GM19035 (cell line): ENCODE data around the gene ABCE1.

Experiments
- ATAC-seq: cut with Tn5 transposase; IDR thresholded peaks from one replicate; pipeline ENCODE4 v1.9.1; 2021; ENCODE audit not compliant: unreplicated experiment

ABCE1 gene

DNA sequence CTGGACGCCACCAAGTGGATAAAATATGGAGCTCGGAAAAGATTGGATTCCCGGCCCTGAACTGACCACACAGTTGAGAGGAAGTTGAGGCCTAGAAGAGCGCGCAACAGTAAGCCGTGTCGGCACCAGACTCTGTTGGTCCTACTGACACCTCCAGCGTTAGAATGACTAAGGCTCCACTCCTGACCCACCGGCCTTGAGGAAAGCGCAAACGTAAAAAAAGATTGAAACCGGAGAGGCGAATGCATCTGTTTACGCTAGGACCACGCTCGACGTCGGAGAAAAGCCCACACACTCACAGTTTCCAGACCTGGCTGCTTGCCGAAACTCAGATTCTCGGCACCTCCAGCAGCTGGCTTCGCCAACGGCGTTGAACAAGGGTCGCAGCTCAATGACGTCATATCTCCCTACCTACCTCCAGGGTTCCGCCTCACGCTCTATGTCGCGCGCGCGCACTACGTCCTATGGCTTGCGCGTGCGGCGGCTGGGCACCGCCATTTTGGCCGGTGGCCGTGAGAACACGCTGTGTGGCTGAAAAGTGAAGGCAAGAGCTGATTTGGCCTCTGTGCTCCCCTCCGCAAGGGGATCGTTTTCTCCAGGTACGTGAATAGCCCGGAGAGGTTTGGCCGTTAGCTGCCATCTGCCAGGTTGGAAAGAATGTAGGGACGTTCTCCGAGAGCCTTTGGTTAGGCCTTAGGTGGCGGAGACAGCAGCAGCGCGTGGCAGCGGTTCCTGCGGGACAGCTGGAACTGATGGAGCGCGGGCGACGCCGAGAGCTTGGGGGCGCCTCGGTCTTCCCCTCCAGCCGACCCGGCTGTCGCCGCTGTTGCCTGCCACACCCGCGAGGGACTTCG, at the start of gene ABCE1, which contains the start of gene ANAPC10:
Gene ABCE1, plus strand, starts transcription at position 491 of the 854 bp plus-strand sequence. CDS start 6,102 bp downstream, outside the sequence.
Gene ANAPC10, minus strand, starts transcription at position 376 of the 854 bp plus-strand sequence. CDS start 2,097 bp downstream, outside the sequence.
- peak; percentile 85 for ATAC-seq

DNA sequence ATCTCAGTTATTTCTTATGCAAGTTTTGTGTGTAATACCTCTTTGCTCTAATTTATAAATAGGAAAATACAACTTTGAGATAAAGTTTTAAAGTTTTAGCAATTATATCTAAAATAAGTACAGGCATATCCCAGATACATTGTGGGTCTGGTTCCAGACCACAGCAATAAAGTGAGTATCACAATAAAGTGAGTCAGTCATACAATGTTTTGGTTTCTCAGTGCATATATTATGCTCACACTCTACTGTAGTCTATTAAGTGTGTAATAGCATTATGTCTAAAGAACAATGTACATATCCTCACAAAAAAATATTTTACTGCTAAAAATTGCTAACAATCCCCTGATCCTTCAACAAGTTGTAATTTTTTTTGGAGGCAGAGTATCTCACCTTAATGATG, 49.3 kb upstream of the ABCE1 start:
- no peak for ATAC-seq

- no peak for ATAC-seq
These were observed 48.9 kb upstream of the ABCE1 start for GRCh38 chr4:145049241-145049640.

DNA sequence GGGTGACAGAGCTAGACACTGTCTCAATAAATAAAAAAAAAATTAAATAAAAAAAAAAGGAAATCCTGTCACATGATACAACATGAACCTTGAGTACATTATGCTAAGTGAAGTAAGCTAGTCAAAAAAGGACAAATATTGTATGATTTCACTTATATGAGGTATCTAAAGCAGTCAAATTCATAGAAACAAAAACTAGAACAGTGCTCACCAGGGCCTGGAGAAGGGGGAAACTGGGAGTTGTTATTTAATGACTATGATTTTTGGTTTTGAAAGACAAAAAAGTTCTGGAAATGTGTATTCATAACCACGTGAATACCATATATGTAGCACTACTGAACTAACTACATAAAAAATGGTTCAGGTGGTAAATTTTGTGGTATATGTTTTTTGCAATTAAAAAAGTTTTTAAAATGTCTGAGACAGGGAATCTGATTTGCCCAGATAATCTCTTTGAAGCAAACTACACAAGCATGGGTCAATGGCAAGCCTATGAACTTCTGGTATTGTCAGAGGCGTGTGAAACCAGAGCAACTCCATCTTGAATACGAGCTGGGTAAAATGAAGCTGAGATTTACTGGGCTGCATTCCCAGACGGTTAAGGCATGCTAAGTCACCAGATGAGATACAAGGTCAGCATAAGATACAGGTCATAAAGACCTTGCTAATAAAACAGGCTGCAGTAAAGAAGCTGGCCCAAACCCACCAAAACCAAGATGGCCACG, 42.4 kb upstream of the ABCE1 start:
- ATAC-seq: no peak

DNA sequence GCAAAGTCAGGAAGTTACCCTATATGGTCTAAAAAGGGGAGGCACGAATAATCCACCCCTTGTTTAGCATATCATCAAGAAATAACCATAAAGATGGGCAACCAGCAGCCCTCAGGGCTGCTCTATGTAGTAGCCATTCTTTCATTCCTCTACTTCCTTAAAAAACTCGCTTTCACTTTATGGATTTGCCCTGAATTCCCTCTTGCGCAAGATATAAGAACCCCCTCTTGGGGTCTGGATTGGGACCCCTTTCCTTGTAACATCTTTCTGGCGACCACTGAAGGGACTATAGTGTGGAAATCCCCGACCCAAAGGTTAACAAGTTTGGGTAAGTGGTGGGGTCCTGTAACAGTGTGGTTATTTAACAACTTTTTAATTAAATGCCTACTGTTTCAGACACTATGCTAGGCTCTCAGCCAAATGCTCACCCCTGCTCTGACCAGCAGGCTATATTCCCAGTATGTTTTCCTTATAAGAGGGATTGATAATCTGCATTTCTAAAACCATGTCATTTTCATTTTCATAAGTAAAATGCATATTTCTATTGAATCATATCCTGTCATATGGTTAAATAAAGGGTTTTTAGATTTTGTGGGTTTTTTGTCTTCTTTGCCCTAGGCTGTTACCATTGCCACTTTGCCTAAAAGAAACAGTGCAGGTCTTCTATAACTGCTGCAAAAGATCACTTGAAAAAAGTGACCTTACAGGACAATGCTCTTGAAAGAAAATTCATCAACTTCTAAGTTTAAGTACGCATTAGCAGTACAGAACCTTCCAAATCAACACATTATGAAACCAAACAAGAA, 41.6 kb upstream of the ABCE1 start:
- no peak for ATAC-seq

- ATAC-seq: no peak
These were observed 39.9 kb upstream of the ABCE1 start for GRCh38 chr4:145058256-145058655.

GRCh38 chr4:145061318-145061920, 36.7 kb upstream of the ABCE1 start:
- ATAC-seq: peak; percentile 80

DNA sequence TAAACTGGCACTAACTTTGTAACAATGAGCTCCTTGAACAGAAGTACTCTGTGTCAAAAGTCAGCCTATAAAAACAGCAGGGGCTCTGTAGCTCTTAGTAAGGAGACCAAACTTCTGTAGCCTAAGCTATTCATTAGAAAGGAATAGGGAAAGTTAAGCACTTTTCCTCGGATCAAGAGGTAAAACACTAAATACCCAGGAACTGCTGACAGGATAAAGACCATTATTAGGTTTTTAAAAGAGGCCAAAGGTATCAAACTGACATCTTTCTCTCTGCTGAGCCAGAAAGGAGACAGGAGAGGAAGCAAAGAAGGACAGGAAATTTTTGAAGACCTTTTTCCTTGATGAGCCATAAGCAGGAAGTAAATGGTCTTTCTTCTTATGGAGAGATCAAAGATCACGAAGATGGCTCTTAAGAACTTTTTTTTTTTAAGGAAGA, 32.0 kb upstream of the ABCE1 start:
- no peak for ATAC-seq

DNA sequence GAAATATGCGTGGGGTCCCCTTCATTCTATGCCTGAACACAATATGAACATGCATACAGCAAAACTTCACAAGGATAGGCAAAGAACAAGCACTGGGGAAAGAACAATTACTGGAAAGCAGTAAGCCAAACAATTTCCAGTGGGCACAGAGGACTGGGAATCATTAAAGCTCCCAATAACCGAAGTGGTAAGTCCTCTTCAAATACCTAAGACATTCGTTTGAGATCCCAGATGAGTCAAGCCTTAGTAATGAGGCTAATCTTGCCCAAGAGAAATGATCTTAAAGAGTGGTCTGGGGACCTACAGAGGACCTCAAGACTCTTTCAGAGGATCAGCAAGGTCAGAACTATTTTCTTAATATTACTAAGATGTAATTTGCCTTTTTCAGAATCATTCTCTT, 28.8 kb upstream of the ABCE1 start:
- ATAC-seq: no peak

GRCh38 chr4:145071560-145071959, 26.6 kb upstream of the ABCE1 start:
- no peak for ATAC-seq

DNA sequence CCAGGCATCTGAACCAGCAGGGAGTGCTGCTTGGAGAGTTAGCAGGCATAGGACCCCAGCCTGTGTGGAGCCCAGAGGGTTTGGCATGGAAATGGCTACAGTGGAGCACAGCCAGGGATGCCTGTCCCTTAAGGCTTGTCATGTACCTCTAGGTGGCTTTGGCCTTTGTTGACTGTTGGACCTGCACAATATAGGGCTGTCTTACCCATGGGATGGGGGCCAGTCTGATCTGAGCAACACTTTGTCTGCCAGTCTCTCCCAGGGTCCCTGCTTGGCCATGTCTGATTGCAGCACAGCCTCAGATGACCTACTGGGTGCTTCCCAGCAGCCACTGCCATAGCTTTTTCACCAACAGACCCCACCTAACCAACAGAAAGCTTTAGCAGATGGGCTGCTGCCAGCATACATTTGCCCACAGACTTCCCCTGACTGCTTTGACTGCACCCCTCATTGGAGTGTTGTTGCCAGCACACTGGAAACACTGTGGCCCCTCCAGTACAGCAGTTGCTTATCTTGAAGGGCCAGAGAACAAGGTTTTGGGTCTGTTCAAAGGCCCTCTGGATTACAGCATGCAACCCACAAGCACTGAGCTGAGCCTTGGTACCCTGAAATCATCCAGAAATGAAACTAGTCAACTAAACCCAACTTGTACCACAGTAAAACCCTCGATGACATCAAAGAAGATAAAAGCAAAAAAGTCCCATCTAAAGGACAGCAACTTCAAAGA, 22.2 kb upstream of the ABCE1 start:
- no peak for ATAC-seq

DNA sequence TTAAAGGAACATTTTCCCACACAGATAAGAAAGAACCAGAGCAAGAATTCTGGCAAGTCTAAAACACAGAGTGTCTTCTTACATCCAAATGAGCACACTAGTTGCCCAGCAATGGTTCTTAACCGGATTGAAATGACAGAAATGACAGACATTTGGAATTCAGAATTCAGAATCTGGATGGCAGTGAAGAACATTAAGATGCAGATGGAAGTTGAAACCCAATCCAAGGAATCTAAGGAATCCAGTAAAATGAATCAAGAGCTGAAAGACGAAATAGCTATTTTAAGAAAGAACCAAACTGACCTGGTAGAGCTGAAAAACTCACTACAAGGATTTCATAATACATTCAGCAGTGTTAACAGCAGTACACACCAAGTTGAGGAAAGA, 21.6 kb upstream of the ABCE1 start:
- no peak for ATAC-seq

DNA sequence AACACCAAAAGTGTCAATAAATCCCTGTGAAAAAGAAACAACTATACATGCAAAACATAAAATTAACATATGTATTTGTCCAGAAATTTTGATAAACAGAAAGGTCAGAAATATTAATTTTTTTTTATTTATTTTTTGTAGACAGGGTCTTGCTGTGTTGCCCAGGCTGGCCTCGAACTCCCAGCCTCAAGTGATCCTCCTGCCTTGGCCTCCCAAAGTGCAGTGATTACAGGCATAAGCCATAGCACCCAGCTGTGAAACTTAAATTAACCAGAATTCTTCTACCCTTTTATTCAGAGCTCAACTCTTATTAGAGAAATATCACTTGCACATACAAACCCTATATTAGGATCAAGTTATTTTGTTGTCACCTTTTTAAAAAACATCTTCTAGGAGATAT, 16.4 kb upstream of the ABCE1 start:
- ATAC-seq: no peak

DNA sequence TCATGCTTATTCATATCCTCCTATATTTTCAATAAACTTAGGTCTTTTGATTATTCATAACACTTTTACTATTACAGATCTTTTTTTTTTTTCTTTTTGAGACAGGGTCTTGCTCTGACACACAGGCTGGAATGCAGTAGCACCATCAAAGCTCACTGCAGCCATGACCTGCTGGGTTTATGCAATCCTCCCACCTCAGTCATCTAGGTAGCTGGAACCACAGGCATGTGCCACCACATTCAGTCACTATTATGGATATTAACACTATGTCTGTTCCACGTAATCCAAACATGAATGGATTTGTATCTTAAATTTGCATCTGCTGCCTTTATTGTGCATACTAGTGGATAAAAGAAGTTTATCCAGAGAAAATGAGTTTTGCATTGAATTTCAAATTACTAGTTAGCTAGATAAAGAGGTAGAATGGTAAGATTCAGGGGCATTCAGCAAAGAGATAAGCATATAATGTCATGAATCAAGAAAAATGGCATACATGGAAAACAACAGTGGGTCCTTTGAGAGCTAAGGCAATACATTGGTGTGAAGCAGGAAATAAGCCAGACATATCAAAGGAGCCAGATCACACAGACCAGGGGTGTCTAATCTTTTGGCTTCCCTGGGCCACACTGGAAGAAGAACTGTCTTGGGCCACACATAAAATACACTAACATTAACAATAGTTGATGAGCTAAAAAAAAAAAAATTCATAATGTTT, 14.1 kb upstream of the ABCE1 start:
- no peak for ATAC-seq

- ATAC-seq: no peak
These were observed 7.7 kb upstream of the ABCE1 start for GRCh38 chr4:145090380-145090779.

GRCh38 chr4:145093638-145094037, 4.5 kb upstream of the ABCE1 start:
- ATAC-seq: no peak

DNA sequence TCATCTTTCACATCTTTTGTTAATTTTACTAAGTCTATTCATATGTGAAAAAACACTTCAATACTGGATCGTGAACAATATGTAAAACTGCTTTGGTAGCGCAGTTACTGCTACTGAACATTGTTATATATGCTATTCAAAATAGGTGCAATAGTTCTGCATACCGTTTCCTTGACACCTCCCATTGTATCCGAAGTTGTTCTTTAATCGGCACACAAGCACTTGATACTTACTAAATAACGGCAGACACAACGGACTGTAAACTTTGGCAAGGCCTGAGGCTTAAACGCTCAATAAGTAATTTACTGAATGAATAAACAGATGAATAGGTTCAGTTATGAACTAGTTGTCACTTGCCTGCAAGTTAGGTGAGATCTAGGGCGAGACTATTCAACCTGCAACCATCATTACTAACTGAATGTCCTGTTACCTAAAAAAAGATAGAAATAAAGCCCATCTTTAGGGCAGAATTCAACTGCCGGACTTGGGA, 735 bp upstream of the ABCE1 start:
- ATAC-seq: no peak

GRCh38 chr4:145098675-145099037, 545 bp downstream of the ABCE1 start:
- ATAC-seq: peak; percentile 16

- ATAC-seq: no peak
These were observed 1.5 kb downstream of the ABCE1 start for GRCh38 chr4:145099653-145100052.
